GM12892 (cell line): ENCODE measurements around the gene CTR9.

ENCODE experiments used
- POLR2A ChIP-seq: IDR thresholded peaks from 2 replicates; pipeline ENCODE4 v1.6.1; 2011; ENCODE audit warnings: low read depth, low read length, control low read depth
- POLR2AphosphoS5 ChIP-seq: IDR thresholded peaks from 2 replicates; pipeline ENCODE4 v1.6.1; 2011; ENCODE audit warnings: low read depth, low read length, control low read depth

- no peak for TF ChIP-seq POLR2A
- TF ChIP-seq POLR2AphosphoS5: no peak
Measured at GRCh38 chr11:10828402-10828801, 77.4 kb downstream of the CTR9 start.
